Naive thymus-derived CD4-positive, alpha-beta T cell (primary cell): ENCODE data around the gene KRTAP21-3. TPM values are rescaled to one million over a fixed set of nuclear protein-coding genes. Genes with fewer than 3 reads are reported as not detected.

ENCODE experiments used
- ATAC-seq: fragments of 150-1000 bp; cut with Tn5 transposase; 2 replicates; pipeline ENCODE4 v1.10.0; 2021; ENCODE audit warnings: mild to moderate bottlenecking, moderate library complexity
- CTCF ChIA-PET: fragments of 350-600 bp; sonication (Branson Sonifier 250); formaldehyde crosslinking; loops from one replicate; lab custom pipeline; 2021; ENCODE audit warnings: antibody characterized with exemption; lab: Charles Lee
- POLR2A ChIA-PET: fragments of 350-600 bp; sonication (Branson Sonifier 250); formaldehyde crosslinking; loops from one replicate; lab custom pipeline; 2021; ENCODE audit warnings: antibody characterized with exemption, inconsistent platforms; lab: Charles Lee
- DNase-seq, 9 donors: peaks; one replicate each; pipeline versions ENCODE4 v3.0.0 to v3.0.0-alpha.2; 2020 to 2022; ENCODE audit warnings: mixed read lengths in 1 of 9
- H3K27ac ChIP-seq: one replicate; pipeline ENCODE4 v1.7.0; 2013; ENCODE audit warnings: mild to moderate bottlenecking, low read depth, low read length, moderate library complexity
- H3K27me3 ChIP-seq, 2 donors: one replicate each; pipeline ENCODE4 v1.7.0; 2013; ENCODE audit warnings: low read length in 2 of 2, mild to moderate bottlenecking in 2 of 2, moderate library complexity in 2 of 2; ENCODE audit not compliant: control insufficient read depth in 2 of 2, insufficient read depth in 2 of 2
- H3K36me3 ChIP-seq, 3 experiments: 1 replicate in 2 of 3; 2 replicates in 1 of 3; pipeline ENCODE4 v1.7.0; 2013; ENCODE audit warnings: low read length in 3 of 3, mild to moderate bottlenecking in 3 of 3, moderate library complexity in 1 of 3; ENCODE audit not compliant: insufficient read depth in 3 of 3, control insufficient read depth in 2 of 3
- H3K4me1 ChIP-seq, 2 donors: one replicate each; pipeline ENCODE4 v1.7.0; 2013; ENCODE audit warnings: low read length in 2 of 2, mild to moderate bottlenecking in 2 of 2, moderate library complexity in 1 of 2; ENCODE audit not compliant: control insufficient read depth in 2 of 2, insufficient read depth in 2 of 2
- H3K4me3 ChIP-seq: 2 replicates; pipeline ENCODE4 v1.7.0; 2013; ENCODE audit warnings: mild to moderate bottlenecking, low read length
- H3K9me3 ChIP-seq, 3 experiments: 1 replicate in 2 of 3; 2 replicates in 1 of 3; pipeline ENCODE4 v1.7.0; 2013; ENCODE audit warnings: low read length in 3 of 3; ENCODE audit not compliant: control insufficient read depth in 2 of 3
- H3K27ac Mint-ChIP-seq, 9 donors: one replicate each; pipeline ENCODE4 v1.8.0; 2020 to 2022; ENCODE audit warnings: mixed read lengths in 9 of 9, mild to moderate bottlenecking in 8 of 9, moderate library complexity in 5 of 9, inconsistent platforms in 2 of 9
- H3K27me3 Mint-ChIP-seq, 5 donors: one replicate each; pipeline ENCODE4 v1.8.0; 2021 to 2022; ENCODE audit warnings: mixed read lengths in 5 of 5, mild to moderate bottlenecking in 1 of 5
- H3K36me3 Mint-ChIP-seq, 5 donors: one replicate each; pipeline ENCODE4 v1.8.0; 2020 to 2022; ENCODE audit warnings: mixed read lengths in 5 of 5, mild to moderate bottlenecking in 3 of 5, inconsistent platforms in 1 of 5
- H3K4me1 Mint-ChIP-seq, 7 donors: one replicate each; pipeline ENCODE4 v1.8.0; 2020 to 2022; ENCODE audit warnings: mixed read lengths in 7 of 7, mild to moderate bottlenecking in 3 of 7, inconsistent platforms in 1 of 7
- H3K4me3 Mint-ChIP-seq, 10 donors: one replicate each; pipeline ENCODE4 v1.8.0; 2020 to 2022; ENCODE audit warnings: mild to moderate bottlenecking in 10 of 10, mixed read lengths in 10 of 10, moderate library complexity in 6 of 10, inconsistent platforms in 2 of 10
- H3K9me3 Mint-ChIP-seq, 11 donors: one replicate each; pipeline ENCODE4 v1.8.0; 2020 to 2022; ENCODE audit warnings: mixed read lengths in 11 of 11, mild to moderate bottlenecking in 4 of 11, inconsistent platforms in 1 of 11, moderate library complexity in 1 of 11
- intact Hi-C, 2 donors: fragments of 100-400 bp; cut with micrococcal nuclease; formaldehyde crosslinking; loops; one replicate each; pipeline ENCODE4 v1.15.1; 2023
- polyA plus RNA-seq, 2 donors: library from polyadenylated mRNA; unstranded; fragments of 300-500 nt; fragmentation: Illumina TruSeq; gene quantifications; one replicate each; pipeline ENCODE4 v1.2.3, GENCODE V29; 2021
- total RNA-seq, 6 experiments: library from RNA in 5 of 6; stranded (reverse) in 5 of 6; gene quantifications; 1 replicate in 5 of 6; 2 replicates in 1 of 6; pipeline ENCODE4 v1.2.3 and lab custom pipeline; 2021 to 2026

Gene KRTAP21-3
- total and polyA plus RNA-seq, 7 experiments from 2014 or later = not detected

DNA sequence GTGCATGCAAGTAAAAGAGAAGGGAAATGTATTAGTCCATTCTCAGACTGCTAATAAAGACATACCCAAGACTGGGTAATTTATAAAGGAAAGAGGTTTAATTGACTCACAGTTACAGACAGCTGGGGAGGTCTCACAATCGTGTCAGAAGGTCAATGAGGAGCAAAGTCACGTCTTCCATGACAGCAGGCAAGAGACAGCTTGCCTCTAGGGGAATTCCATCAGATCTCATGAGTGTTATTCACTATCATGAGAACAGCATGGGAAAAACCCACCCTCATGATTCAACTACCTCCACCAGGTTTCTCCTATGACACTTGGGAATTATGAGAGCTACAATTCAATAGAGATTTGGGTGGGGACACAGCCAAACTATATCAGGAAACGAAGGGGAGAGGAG is 8.1 kb downstream of the KRTAP21-3 start:
- H3K27me3 Mint-ChIP-seq = peaks cover 0 to 7% (median 2%) of the 10 kb centered on the region in 5 donors

DNA sequence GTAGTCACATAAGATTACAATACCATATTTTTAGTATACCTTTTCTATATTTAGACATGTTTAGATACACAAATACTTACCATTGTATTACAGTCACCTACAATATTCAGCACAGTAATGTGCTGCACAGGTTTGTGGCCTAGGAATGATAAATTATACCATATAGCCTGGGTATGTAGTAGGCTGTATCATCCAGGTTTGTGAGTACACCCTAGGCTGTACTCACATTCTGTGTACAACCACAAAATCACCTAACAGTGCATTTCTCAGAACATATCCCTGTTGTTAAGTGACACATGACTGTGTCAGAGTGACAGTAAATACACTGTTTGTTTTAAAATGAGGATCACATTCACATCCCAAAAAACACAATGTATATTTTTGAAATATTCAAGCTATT is 11.2 kb downstream of the KRTAP21-3 start:
- Histone ChIP-seq H3K4me1 (no peaks in the 10 kb centered on the region), H3K36me3 (no peaks in the 10 kb centered on the region), H3K4me3 (no peak overlapping the region), H3K9me3 (no peaks in the 10 kb centered on the region), H3K27ac (no peak overlapping the region), H3K27me3 (no peaks in the 10 kb centered on the region)
- peaks cover 0 to 5% (median 3%) of the 10 kb centered on the region in 5 donors for H3K27me3 Mint-ChIP-seq
- H3K27ac Mint-ChIP-seq = no peak overlapping the region
- H3K4me3 Mint-ChIP-seq = no peak overlapping the region
- peaks cover 0 to 5% (median 0%) of the 10 kb centered on the region in 5 donors for H3K36me3 Mint-ChIP-seq
- POLR2A ChIA-PET = no interaction called here
- CTCF ChIA-PET = no interaction called here
- intact Hi-C loops = no loop called here
- DNase-seq = no peak
- H3K9me3 Mint-ChIP-seq = peaks cover 0 to 6% (median 3%) of the 10 kb centered on the region in 11 donors
- ATAC-seq = no peak
- peaks cover 0 to 1% (median 0%) of the 10 kb centered on the region in 7 donors for H3K4me1 Mint-ChIP-seq

More for the DNA sequence above, 8.1 kb downstream of the KRTAP21-3 start:
- no peaks in the 10 kb centered on the region for H3K4me1 ChIP-seq
- no peaks in the 10 kb centered on the region for H3K9me3 ChIP-seq
- peaks cover 0 to 1% (median 0%) of the 10 kb centered on the region in 7 donors for H3K4me1 Mint-ChIP-seq
- POLR2A ChIA-PET = no interaction called here
- CTCF ChIA-PET = no interaction called here
- intact Hi-C loops = no loop called here
- H3K4me3 ChIP-seq = no peak overlapping the region
- H3K36me3 Mint-ChIP-seq = peaks cover 0 to 10% (median 0%) of the 10 kb centered on the region in 5 donors
- no peak for ATAC-seq
- H3K36me3 ChIP-seq = no peaks in the 10 kb centered on the region
- H3K9me3 Mint-ChIP-seq = peaks cover 0 to 13% (median 2%) of the 10 kb centered on the region in 11 donors
- H3K27me3 ChIP-seq = no peaks in the 10 kb centered on the region
- H3K27ac ChIP-seq = no peak overlapping the region
- DNase-seq = no peak
- no peak overlapping the region for H3K4me3 Mint-ChIP-seq
- H3K27ac Mint-ChIP-seq = no peak overlapping the region

DNA sequence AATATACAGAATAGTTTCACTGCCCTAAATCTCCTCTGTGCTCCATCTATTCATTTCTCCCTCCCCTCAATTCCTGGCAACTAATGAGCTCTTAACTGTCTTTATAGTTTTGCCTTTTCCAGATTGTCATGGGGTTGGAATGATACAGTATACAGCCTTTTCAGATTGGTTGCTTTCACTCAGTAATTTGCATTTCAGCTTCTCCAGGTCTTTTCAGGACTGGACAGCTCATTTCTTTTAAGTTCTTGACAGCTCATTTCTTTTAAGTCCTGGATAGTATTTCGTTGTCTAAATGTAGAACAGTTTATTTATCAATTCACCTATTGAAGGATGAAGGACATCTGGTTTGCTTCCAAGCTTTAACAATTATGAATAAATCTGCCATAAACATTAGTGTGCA is 22.6 kb downstream of the KRTAP21-3 start:
- Histone ChIP-seq H3K27ac (no peak overlapping the region), H3K9me3 (peaks cover 0 to 4% (median 0%) of the 10 kb centered on the region in 3 experiments), H3K27me3 (no peaks in the 10 kb centered on the region), H3K4me3 (no peak overlapping the region), H3K36me3 (no peaks in the 10 kb centered on the region), H3K4me1 (no peaks in the 10 kb centered on the region)
- intact Hi-C loops = no loop called here
- H3K27me3 Mint-ChIP-seq = peaks cover 0 to 4% (median 0%) of the 10 kb centered on the region in 5 donors
- POLR2A ChIA-PET = no interaction called here
- CTCF ChIA-PET = no interaction called here
- no peak for DNase-seq
- peaks cover 0 to 5% (median 0%) of the 10 kb centered on the region in 5 donors for H3K36me3 Mint-ChIP-seq
- ATAC-seq = no peak
- no peak overlapping the region for H3K4me3 Mint-ChIP-seq
- H3K27ac Mint-ChIP-seq = no peak overlapping the region
- H3K9me3 Mint-ChIP-seq = peaks cover 0 to 31% (median 13%) of the 10 kb centered on the region in 11 donors
- no peaks in the 10 kb centered on the region for H3K4me1 Mint-ChIP-seq

GRCh38 chr21:30689822-30690221 is 28.8 kb downstream of the KRTAP21-3 start:
- Mint-ChIP-seq H3K9me3 (peaks cover 0 to 9% (median 0%) of the 10 kb centered on the region in 11 donors), H3K4me1 (no peaks in the 10 kb centered on the region), H3K4me3 (no peak overlapping the region), H3K27ac (no peak overlapping the region), H3K36me3 (no peaks in the 10 kb centered on the region), H3K27me3 (peaks cover 0 to 5% (median 4%) of the 10 kb centered on the region in 5 donors)
- DNase-seq (no peak), ATAC-seq (no peak)
- Histone ChIP-seq H3K27me3 (no peaks in the 10 kb centered on the region), H3K4me1 (no peaks in the 10 kb centered on the region), H3K27ac (no peak overlapping the region), H3K9me3 (no peaks in the 10 kb centered on the region), H3K36me3 (no peaks in the 10 kb centered on the region), H3K4me3 (no peak overlapping the region)
- intact Hi-C loops = no loop called here
- ChIA-PET CTCF (no interaction called here), POLR2A (no interaction called here)

DNA sequence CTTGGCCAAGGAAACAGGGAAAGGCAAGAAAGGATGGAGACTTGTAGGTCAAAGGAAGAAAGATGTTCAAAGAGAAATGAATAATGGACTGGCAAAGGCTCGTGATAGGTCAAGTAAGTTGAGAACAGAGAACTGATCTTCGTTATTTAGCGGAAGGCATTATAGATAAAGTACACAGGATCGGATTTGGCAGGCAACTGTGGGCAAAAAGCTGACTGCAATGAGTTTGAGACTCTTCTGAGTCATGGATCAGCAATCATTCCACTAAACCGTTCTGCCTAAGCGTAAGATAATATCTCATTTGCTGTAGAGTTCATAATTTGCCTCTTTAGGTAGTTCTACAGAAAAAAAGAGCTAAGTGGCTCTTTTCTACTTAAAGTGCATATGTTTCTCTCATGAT is 34.1 kb downstream of the KRTAP21-3 start:
- no peaks in the 10 kb centered on the region for H3K27me3 ChIP-seq
- no peak overlapping the region for H3K27ac ChIP-seq
- Mint-ChIP-seq H3K27ac (no peak overlapping the region), H3K4me3 (no peak overlapping the region), H3K4me1 (no peaks in the 10 kb centered on the region), H3K9me3 (peaks cover 0 to 9% (median 0%) of the 10 kb centered on the region in 11 donors), H3K27me3 (peaks cover 0 to 10% (median 0%) of the 10 kb centered on the region in 5 donors), H3K36me3 (no peaks in the 10 kb centered on the region)
- H3K9me3 ChIP-seq = no peaks in the 10 kb centered on the region
- H3K4me3 ChIP-seq = no peak overlapping the region
- H3K36me3 ChIP-seq = no peaks in the 10 kb centered on the region
- CTCF ChIA-PET = no interaction called here
- POLR2A ChIA-PET = no interaction called here
- DNase-seq (no peak), ATAC-seq (no peak)
- intact Hi-C loops = no loop called here
- H3K4me1 ChIP-seq = no peaks in the 10 kb centered on the region

GRCh38 chr21:30680586-30680985 is 38.0 kb downstream of the KRTAP21-3 start:
- H3K27ac Mint-ChIP-seq = no peak overlapping the region
- Histone ChIP-seq H3K4me3 (no peak overlapping the region), H3K36me3 (no peaks in the 10 kb centered on the region), H3K9me3 (no peaks in the 10 kb centered on the region), H3K27me3 (no peaks in the 10 kb centered on the region), H3K27ac (no peak overlapping the region), H3K4me1 (no peaks in the 10 kb centered on the region)
- intact Hi-C loops = no loop called here
- H3K36me3 Mint-ChIP-seq = no peaks in the 10 kb centered on the region
- no peaks in the 10 kb centered on the region for H3K4me1 Mint-ChIP-seq
- DNase-seq = no peak
- peaks cover 0 to 10% (median 7%) of the 10 kb centered on the region in 5 donors for H3K27me3 Mint-ChIP-seq
- H3K9me3 Mint-ChIP-seq = peaks cover 0 to 7% (median 0%) of the 10 kb centered on the region in 11 donors
- ChIA-PET POLR2A (no interaction called here), CTCF (no interaction called here)
- no peak for ATAC-seq
- H3K4me3 Mint-ChIP-seq = no peak overlapping the region

GRCh38 chr21:30676737-30677136 is 41.8 kb downstream of the KRTAP21-3 start:
- Mint-ChIP-seq H3K36me3 (no peaks in the 10 kb centered on the region), H3K9me3 (peaks cover 0 to 6% (median 2%) of the 10 kb centered on the region in 11 donors), H3K4me1 (no peaks in the 10 kb centered on the region), H3K4me3 (no peak overlapping the region), H3K27me3 (peaks cover 0 to 20% (median 8%) of the 10 kb centered on the region in 5 donors), H3K27ac (no peak overlapping the region)
- H3K9me3 ChIP-seq = no peaks in the 10 kb centered on the region
- no peaks in the 10 kb centered on the region for H3K27me3 ChIP-seq
- ATAC-seq (no peak), DNase-seq (no peak)
- H3K27ac ChIP-seq = no peak overlapping the region
- ChIA-PET CTCF (no interaction called here), POLR2A (no interaction called here)
- no peaks in the 10 kb centered on the region for H3K36me3 ChIP-seq
- no peak overlapping the region for H3K4me3 ChIP-seq
- intact Hi-C loops = no loop called here
- H3K4me1 ChIP-seq = no peaks in the 10 kb centered on the region
